ENCODE results near the gene CHAF1A. TPM values are rescaled to one million over a fixed set of nuclear protein-coding genes. Genes with fewer than 3 reads are reported as not detected.

CHAF1A gene
- total RNA-seq, 1 donor from 2014 or later: 5.4 TPM

Small RNA genes within 50 kb of the gene (microRNA-seq; reads per million reads assigned to microRNA genes)
- not detected for gene MIR4746

Other genes with a start within 250 kb of the CHAF1A start
- not detected for gene CREB3L3, start 249.0 kb upstream of the CHAF1A start, total RNA-seq
- 9.4 TPM for gene SIRT6, start 220.1 kb upstream of the CHAF1A start, total RNA-seq
- 0.08 TPM for gene ANKRD24, start 220.0 kb upstream of the CHAF1A start, total RNA-seq
- 0.51 TPM for gene EBI3, start 173.1 kb upstream of the CHAF1A start, total RNA-seq
- gene YJU2, start 155.6 kb upstream of the CHAF1A start, total RNA-seq: 7.8 TPM
- gene SHD, start 123.4 kb upstream of the CHAF1A start, total RNA-seq: not detected
- 0.24 TPM for gene TMIGD2, start 100.3 kb upstream of the CHAF1A start, total RNA-seq
- not detected for gene FSD1, start 98.0 kb upstream of the CHAF1A start, total RNA-seq
- gene STAP2, start 63.8 kb upstream of the CHAF1A start, total RNA-seq: 1.6 TPM
- 16.6 TPM for gene MPND, start 59.1 kb upstream of the CHAF1A start, total RNA-seq
- 18.6 TPM for gene SH3GL1, start 2.1 kb upstream of the CHAF1A start, total RNA-seq
- gene UBXN6, start 55.2 kb downstream of the CHAF1A start, total RNA-seq: 120 TPM
- 27.8 TPM for gene HDGFL2, start 69.7 kb downstream of the CHAF1A start, total RNA-seq
- gene PLIN4, start 115.8 kb downstream of the CHAF1A start, total RNA-seq: 239 TPM
- 64.6 TPM for gene PLIN5, start 132.6 kb downstream of the CHAF1A start, total RNA-seq
- gene LRG1, start 137.4 kb downstream of the CHAF1A start, total RNA-seq: 0.22 TPM
- gene SEMA6B, start 157.0 kb downstream of the CHAF1A start, total RNA-seq: 15.0 TPM
- gene TNFAIP8L1, start 236.9 kb downstream of the CHAF1A start, total RNA-seq: 4.6 TPM

Measured in Right ventricle myocardium superior (tissue), 1 donor.